Left forelimb (tissue), 1 donor: ENCODE results near the gene FNDC8.
A peak's percentile ranks its signal among the peaks of the same experiment; 100 is the strongest.
"Not testable (repeated sequence)": the region's sequence is repeated elsewhere in the genome, so short reads cannot be mapped to it uniquely, and the experiment has no call there.

Experiments used
- DNase-seq: peaks from one replicate; pipeline ENCODE4 v3.0.0-alpha.2; 2018; ENCODE audit warnings: low spot score

FNDC8 gene

DNA sequence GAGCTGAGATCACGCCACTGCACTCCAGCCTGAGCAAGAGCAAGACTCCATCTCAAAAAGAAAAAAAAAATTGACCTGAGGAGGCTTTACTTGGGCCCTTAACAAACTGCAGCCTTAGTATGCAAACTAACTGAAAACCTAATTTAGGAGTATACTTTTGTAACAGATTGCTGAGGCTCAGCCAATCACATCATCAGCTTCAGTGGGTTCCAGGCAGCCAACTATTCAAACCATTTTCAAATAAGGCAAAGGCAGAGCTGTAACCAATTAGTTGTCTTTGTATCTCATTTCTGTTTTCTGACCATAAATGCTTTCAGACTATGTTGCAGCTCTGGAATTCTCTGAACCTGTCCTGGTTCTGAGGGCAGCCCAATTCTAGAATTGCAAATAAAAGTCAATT, 25.7 kb upstream of the FNDC8 start:
- no peak for DNase-seq

DNA sequence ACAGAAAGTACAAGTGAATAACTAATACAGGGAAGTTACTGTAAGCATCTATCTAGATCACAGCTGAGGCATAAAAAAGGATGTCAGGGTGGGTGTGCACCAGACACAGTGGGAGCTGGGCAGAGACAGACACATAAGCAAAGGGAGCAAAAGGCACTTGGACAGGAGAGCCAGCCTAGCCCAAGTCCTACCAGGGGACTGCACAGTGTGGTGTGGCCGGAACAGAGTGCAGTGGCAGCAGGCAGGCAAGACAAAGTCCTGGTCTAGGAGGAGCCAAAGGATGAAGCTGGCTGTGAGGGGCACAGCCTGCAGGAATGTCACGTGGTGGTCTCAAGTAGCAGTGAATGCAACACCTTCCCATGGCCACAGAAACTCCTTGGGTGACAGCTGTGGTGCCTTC, 23.6 kb upstream of the FNDC8 start:
- no peak for DNase-seq

DNA sequence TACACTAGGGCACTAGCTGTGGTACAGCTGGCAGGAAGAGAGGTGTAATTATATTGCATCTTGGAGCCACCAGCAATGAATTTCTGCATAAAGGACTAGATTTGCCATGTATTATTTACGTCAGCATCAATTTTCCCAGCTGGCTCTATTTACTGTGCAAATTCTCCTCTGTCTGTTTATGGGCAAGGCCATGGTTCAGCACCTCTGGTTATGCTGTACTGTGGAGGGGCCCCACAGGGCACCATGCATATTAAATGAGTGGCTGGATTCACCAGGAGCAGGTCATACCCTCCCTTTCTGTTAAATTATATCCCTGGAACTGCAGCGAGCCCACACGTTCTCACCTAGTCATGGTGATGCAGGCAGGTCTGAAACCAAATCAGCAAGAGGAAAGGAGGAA, 21.5 kb upstream of the FNDC8 start:
- DNase-seq: no peak

DNA sequence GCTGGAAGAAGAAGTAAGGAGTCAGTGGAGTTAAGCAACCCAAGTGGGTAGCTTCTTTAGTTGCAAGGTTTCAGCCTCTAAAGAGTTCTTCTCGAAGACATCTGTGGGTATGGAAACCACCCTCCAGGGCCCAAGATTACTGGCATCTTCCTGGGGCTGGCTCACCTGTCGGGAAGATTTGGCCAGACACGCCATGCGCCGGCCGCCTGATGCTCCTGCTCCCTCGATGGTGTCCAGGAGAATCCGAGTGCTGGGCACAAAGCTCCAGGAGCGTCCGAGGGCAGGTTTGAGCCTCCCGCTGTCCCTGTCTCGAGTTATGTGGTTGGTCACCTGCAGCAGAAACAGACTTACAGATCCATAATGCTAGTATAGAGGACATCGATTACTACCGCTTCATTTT, 20.4 kb upstream of the FNDC8 start:
- DNase-seq: no peak

DNA sequence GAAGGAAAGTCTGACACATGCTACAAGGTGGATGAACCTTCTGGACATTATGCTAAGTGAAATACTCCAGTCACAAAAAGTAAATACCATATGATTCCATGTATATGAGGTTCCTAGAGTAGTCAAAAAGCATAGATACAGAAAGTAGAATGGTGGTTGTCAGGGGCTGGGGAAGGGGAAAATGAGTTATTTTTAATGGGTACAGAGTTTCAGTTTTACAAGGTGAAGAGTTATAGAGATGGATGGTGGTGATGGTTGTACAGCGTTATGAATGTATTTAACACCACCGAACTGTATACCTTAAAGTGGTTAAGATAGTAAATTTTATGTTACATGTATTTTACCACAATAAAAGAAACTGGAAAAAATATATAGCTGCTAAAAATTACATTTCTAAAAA, 19.7 kb upstream of the FNDC8 start:
- no peak for DNase-seq

- DNase-seq: no peak
Observed at GRCh38 chr17:35103271-35103670, 18.1 kb upstream of the FNDC8 start.

GRCh38 chr17:35104844-35105450, 16.5 kb upstream of the FNDC8 start:
- DNase-seq: no peak

- DNase-seq: not testable (repeated sequence)
Observed at GRCh38 chr17:35110791-35111190, 10.6 kb upstream of the FNDC8 start.

GRCh38 chr17:35116845-35117244, 4.6 kb upstream of the FNDC8 start:
- no peak for DNase-seq

GRCh38 chr17:35117984-35118383, 3.4 kb upstream of the FNDC8 start:
- DNase-seq: no peak

DNA sequence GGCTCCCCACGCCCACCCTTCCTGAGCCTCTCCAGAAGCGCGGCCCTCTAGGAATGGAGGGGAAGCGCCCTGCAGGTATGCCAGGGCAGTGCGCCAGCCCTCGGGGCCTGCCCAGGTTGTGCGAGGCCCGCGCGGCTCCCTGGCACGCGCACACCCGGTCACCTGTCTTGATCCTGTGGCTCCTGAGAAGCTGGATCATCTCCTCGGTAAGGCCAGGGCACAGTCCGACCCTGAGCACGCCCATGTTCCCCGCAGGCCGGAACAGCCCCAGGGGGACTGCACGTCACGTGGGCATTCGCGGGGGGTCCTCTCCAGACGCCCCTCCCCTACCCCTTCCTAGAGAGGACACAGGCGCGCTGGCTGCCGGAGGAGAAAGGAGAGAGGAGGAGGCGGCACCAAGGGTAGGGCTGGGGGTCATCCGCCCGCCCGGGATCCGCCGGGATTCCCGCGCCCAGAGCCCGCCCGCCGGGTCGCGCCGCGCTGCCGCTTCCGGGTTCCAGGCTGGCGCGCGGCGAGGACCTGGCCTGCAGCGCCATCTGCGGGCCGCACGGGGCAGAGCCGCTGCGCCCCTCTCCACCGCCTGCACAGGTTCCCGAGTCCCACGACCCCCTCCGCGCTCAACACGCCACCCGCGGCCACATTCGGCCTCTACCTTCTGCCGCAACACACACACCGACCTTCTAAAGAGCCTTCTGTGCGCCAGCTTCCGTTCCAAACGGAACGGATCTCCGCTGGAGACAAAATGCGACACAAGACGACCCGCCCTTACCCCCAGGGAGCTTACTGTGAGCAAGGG, 1.8 kb upstream of the FNDC8 start, which contains the start of gene RAD51D:
Gene RAD51D (minus strand): TSS at position 491 of the 796 bp plus-strand sequence. CDS start 247 bp downstream, at position 244.
- DNase-seq: peak; percentile 88

DNA sequence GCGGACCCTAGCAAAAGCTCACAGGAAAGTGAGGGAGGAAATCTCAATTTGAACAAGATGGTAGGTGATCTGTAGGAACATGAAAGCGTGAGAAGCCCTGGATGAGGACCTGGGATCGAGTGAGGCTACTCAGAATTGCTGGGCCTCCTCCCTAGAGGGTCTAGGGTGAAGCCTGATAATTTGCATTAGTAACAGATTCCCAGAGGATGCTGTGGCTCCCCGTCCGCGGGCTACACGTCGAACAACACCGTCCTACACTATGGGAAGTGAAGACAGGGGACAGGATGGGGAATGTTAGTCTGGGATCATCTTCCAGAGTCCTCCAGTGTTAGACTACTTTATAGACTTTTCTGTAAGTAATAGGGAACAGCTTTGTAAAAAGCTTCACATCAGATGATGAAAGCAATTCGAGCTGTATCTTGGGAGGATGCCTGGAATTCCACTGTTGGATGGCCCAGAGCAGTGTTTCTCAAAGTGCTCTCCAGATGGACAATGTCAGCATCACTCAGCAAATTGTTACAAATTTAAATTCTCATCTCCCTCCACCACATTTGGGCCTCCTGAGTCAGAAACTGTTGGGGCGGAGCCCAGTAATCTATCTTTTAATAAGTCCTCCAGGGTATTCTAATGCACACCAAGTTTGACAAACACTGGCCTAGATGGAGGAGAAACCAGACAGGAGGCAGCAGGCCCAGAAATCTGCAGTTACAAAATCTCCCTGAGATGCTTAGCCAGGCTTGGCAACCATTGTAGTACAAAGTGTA, 6.5 kb downstream of the FNDC8 start:
- DNase-seq: no peak

DNA sequence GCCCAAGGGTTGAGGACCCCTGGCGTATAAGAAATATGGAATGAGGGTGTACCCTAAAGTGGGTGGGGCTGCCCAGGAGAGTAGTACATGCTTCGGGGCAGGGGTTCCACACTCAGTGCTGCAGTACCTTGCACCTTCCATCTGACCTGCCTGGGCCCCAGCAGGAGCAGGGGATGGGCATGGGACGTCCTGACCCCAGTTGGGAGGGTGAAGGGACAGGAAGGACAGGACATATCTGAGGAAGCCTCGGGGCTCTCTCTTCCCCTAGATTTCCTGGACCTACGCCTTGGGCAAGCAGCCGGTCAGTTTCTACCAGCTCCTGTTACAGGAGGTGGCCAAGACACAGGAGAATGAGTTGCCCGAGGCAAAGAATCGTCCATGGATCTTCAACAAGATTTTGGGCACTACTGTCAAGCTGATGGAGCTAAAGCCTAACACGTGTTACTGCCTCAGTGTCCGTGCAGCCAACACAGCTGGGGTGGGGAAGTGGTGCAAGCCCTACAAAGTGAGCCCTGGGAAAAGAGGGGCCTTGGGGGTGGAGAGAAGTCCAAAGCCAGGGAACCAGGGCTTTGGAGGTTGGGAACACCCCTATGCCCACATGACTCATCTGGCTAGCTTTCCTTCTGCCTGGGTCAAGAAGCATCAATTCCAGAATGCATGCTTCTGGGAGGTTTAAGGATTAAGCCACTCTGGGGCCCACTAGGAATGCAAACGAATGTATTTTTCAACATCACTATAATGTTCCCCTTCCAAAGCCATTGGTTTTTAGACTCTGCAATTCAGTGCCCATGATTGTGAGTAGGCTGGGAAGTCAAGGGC, 7.9 kb downstream of the FNDC8 start:
- DNase-seq: no peak

GRCh38 chr17:35129973-35130351, 8.5 kb downstream of the FNDC8 start:
- DNase-seq: no peak

- no peak for DNase-seq
Observed at GRCh38 chr17:35130392-35130791, 9.0 kb downstream of the FNDC8 start.

GRCh38 chr17:35132099-35132498, 10.7 kb downstream of the FNDC8 start:
- DNase-seq: no peak

GRCh38 chr17:35132816-35133550, 11.6 kb downstream of the FNDC8 start:
- no peak for DNase-seq

GRCh38 chr17:35135322-35135721, 13.9 kb downstream of the FNDC8 start:
- no peak for DNase-seq

DNA sequence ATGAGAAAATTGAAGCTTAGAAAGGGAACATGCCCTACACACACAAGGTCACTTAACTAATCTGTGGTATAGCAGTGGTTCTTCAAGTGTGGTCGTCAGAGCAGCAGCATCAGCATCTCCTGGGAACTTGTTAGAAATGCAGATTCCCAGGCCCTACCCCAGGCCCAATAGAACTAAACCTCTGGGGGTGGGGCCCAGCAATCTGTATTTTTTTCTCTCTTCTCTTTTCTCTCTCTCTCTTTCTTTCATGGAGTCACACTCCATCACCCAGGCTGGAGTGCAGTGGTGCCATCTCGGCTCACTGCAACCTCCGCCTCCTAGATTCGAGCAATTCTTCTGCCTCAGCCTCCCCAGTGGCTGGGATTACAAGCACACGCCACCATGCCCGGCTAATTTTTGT, 16.8 kb downstream of the FNDC8 start:
- DNase-seq: no peak

- DNase-seq: peak; percentile 89
Observed at GRCh38 chr17:35141681-35142466, 20.5 kb downstream of the FNDC8 start, which contains the start of gene NLE1. NLE1 (minus strand) TSS chr17:35142303; CDS start chr17:35142275, 28 bp downstream.

DNA sequence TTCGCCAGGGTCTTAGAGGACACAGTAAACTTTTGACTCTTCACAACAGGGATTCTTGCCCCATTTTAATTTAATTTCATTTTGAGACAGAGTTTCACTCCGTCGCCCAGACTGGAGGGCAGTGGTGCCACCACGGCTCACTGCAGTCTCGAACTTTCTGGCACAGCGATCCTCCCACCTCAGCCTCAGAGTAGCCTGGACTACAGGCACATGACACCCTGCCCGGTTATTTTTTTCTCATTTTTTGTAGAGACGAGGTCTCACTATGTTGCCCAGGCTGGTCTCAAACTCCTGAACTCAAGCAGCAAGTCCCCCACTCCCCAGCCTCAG, 21.0 kb downstream of the FNDC8 start:
- DNase-seq: no peak
